Adrenal gland (tissue), 12 donors: ENCODE measurements around the gene ACAT2. TPM values are rescaled to one million over a fixed set of nuclear protein-coding genes. Genes with fewer than 3 reads are reported as not detected.

Source experiments
- DNase-seq, 7 donors: peaks; one replicate each; pipeline ENCODE4 v3.0.0-alpha.2; 2019 to 2020
- H3K27ac ChIP-seq, 5 donors: fragments of 200-600 bp; sonication (generic) in 4 of 5; 1 replicate in 3 of 5; 2 replicates in 2 of 5; pipeline versions ENCODE4 v1.5.1 to v1.8.0; 2016 to 2020; ENCODE audit warnings: mild to moderate bottlenecking in 1 of 5
- H3K27me3 ChIP-seq: fragments of 200-600 bp; 2 replicates; pipeline ENCODE4 v1.8.0; 2021
- H3K36me3 ChIP-seq, 2 donors: fragments of 200-600 bp; replicated peaks in 1 of 2; 1 replicate in 1 of 2; 2 replicates in 1 of 2; pipeline versions ENCODE4 v1.5.1 to v1.8.0; 2018 to 2022
- H3K4me1 ChIP-seq, 2 donors: fragments of 200-600 bp; replicated peaks in 1 of 2; 1 replicate in 1 of 2; 2 replicates in 1 of 2; pipeline versions ENCODE4 v1.5.1 to v1.8.0; 2018 to 2021
- H3K4me3 ChIP-seq, 4 donors: fragments of 200-600 bp; sonication (generic) in 3 of 4; one replicate each; pipeline ENCODE4 v1.5.1; 2016 to 2018
- H3K9me3 ChIP-seq, 3 donors: fragments of 200-600 bp; sonication (generic) in 1 of 3; replicated peaks in 1 of 3; 1 replicate in 2 of 3; 2 replicates in 1 of 3; pipeline versions ENCODE4 v1.5.1 to v1.8.0; 2016 to 2021
- CTCF ChIP-seq, 6 experiments: fragments of 450-650 bp in 4 of 6; fragments of 200-600 bp in 2 of 6; sonication (generic) in 1 of 6; IDR thresholded peaks; 1 replicate in 5 of 6; 2 replicates in 1 of 6; pipeline versions ENCODE4 v1.5.1 to v1.8.0; 2016 to 2021; ENCODE audit warnings: antibody characterized with exemption in 6 of 6, mild to moderate bottlenecking in 2 of 6, moderate library complexity in 1 of 6
- POLR2A ChIP-seq, 2 donors: fragments of 450-650 bp; IDR thresholded peaks; one replicate each; pipeline ENCODE4 v1.6.1; 2017; ENCODE audit warnings: antibody characterized with exemption in 2 of 2, mild to moderate bottlenecking in 2 of 2, moderate library complexity in 1 of 2
- WGBS, 4 donors: extraction: QIAGEN DNeasy Blood & Tissue Kit in 2 of 4; methylation state at CpG; one replicate each; pipeline versions ENCODE4 v1.1.5 to v1.1.7; 2013 to 2017; 5-methylcytosine and 5-hydroxymethylcytosine counted together
- intact Hi-C, 2 donors: fragments of 100-400 bp; cut with DNase I; formaldehyde crosslinking; loops; one replicate each; pipeline versions ENCODE4 v1.14.1 to v1.15.0; 2022 to 2023
- polyA plus RNA-seq, 3 donors: library from polyadenylated mRNA; stranded (reverse); fragments of 200-250 nt in 2 of 3; fragments of 350-450 nt in 1 of 3; fragmentation: Illumina TruSeq in 1 of 3; extraction: RNeasy Lipid Tissue Mini Kit (QIAGEN cat#74804) in 1 of 3; gene quantifications; one replicate each; pipeline ENCODE4 v1.2.3, GENCODE V29; 2013 to 2014
- total RNA-seq, 9 donors: library from RNA; depleted of rRNA in 4 of 9; stranded (reverse); fragments of >200 nt in 4 of 9; fragments of 120-200 nt in 1 of 9; fragmentation: NEBNext Ultra II Directional in 1 of 9; extraction: Animal tissue kit (Norgen Biotek cat#: 25700) in 1 of 9; gene quantifications; one replicate each; pipeline versions ENCODE4 v1.1.0 to v1.2.4, GENCODE V29; 2013 to 2023
- donor health status: healthy with polysubstance abuse.
- donor health status: Bipolar disorder and iron deficiency.
- donor health status: DM: yes; HTN: yes; CAD: no.
- donor health status: DM: no; HTN: no; CAD: no.
- donor health status: DM: no; HTN: no; CAD: no.
- donor health status: DM: yes; HTN: yes; CAD: no.

The ACAT2 gene
- total and polyA plus RNA-seq, 12 donors = 8.7 to 305 (median 18.2) TPM

GRCh38 chr6:159761129-159761872 lies 544 bp upstream of the ACAT2 start:
- Histone ChIP-seq H3K9me3 (no peaks in the 10 kb centered on the region), H3K4me1 (peaks cover 6 to 24% of the 10 kb centered on the region in 2 donors), H3K27ac (peak overlapping the region; percentile 99 to 100 (median 99)), H3K27me3 (no peaks in the 10 kb centered on the region), H3K36me3 (peaks cover 0 to 28% of the 10 kb centered on the region in 2 donors), H3K4me3 (peak overlapping the region in 2 of 4 donors; percentile 87 to 91)
- 4 to 9% (median 6%) methylated on average over 18 to 45 of the region's 45 CpGs for WGBS, 4 donors
- peak in 6 of 7 donors; percentile 27 to 69 (median 41) for DNase-seq
- TF ChIP-seq POLR2A (IDR thresholded peaks at IDR 0.05) = no peak
- no peak for TF ChIP-seq CTCF (IDR thresholded peaks at IDR 0.05)
- intact Hi-C loops = loop anchor here in 1 of 2 donors (10.0 kb wide), 1 partner anchor 66 kb away; the partner anchor contains the start of gene SOD2

- peak overlapping the region in 3 of 4 donors; percentile 30 to 91 (median 87) for H3K4me3 ChIP-seq
- peaks cover 6 to 24% of the 10 kb centered on the region in 2 donors for H3K4me1 ChIP-seq
- peak in 5 of 7 donors; percentile 35 to 65 (median 49) for DNase-seq
- no peaks in the 10 kb centered on the region for H3K9me3 ChIP-seq
- intact Hi-C loops = loop anchor here in 1 of 2 donors (10.0 kb wide), 1 partner anchor 68 kb away; the partner anchor contains the start of gene SOD2
- no peaks in the 10 kb centered on the region for H3K27me3 ChIP-seq
- peaks cover 0 to 25% of the 10 kb centered on the region in 2 donors for H3K36me3 ChIP-seq
- peak overlapping the region; percentile 99 to 100 (median 99) for H3K27ac ChIP-seq
- TF ChIP-seq CTCF (IDR thresholded peaks at IDR 0.05) (no peak), POLR2A (IDR thresholded peaks at IDR 0.05) (no peak)
- 11 to 78% (median 28%) methylated on average over 2 to 16 of the region's 16 CpGs for WGBS, 4 donors
Observed at GRCh38 chr6:159762681-159763293, 942 bp downstream of the ACAT2 start.

- DNase-seq = no peak
- peaks cover 0 to 33% of the 10 kb centered on the region in 2 donors for H3K36me3 ChIP-seq
- peaks cover 0 to 13% of the 10 kb centered on the region in 2 donors for H3K4me1 ChIP-seq
- no peak overlapping the region for H3K27ac ChIP-seq
- no peaks in the 10 kb centered on the region for H3K27me3 ChIP-seq
- no peak for TF ChIP-seq CTCF (IDR thresholded peaks at IDR 0.05)
- no peak for TF ChIP-seq POLR2A (IDR thresholded peaks at IDR 0.05)
- intact Hi-C loops = loop anchor here in 1 of 2 donors (10.0 kb wide), 1 partner anchor 72 kb away; the partner anchor contains the start of gene SOD2
- no peak overlapping the region for H3K4me3 ChIP-seq
- H3K9me3 ChIP-seq = no peaks in the 10 kb centered on the region
Observed at GRCh38 chr6:159766906-159767305, 5.1 kb downstream of the ACAT2 start.

GRCh38 chr6:159769470-159769869 lies 7.6 kb downstream of the ACAT2 start:
- Histone ChIP-seq H3K27ac (no peak overlapping the region), H3K4me1 (peaks cover 0 to 3% of the 10 kb centered on the region in 2 donors), H3K27me3 (no peaks in the 10 kb centered on the region), H3K36me3 (peaks cover 0 to 31% of the 10 kb centered on the region in 2 donors), H3K4me3 (no peak overlapping the region), H3K9me3 (no peaks in the 10 kb centered on the region)
- DNase-seq = no peak
- intact Hi-C loops = loop anchor here in 1 of 2 donors (10.0 kb wide), 1 partner anchor 75 kb away; the partner anchor contains the start of gene SOD2
- TF ChIP-seq POLR2A (IDR thresholded peaks at IDR 0.05) = no peak
- no peak for TF ChIP-seq CTCF (IDR thresholded peaks at IDR 0.05)
